ENCODE results near the gene KRTAP2-4. TPM values are rescaled to one million over a fixed set of nuclear protein-coding genes. Genes with fewer than 3 reads are reported as not detected.
"Not testable (repeated sequence)": the region's sequence is repeated elsewhere in the genome, so short reads cannot be mapped to it uniquely, and the experiment has no call there.

The KRTAP2-4 gene, protein sequence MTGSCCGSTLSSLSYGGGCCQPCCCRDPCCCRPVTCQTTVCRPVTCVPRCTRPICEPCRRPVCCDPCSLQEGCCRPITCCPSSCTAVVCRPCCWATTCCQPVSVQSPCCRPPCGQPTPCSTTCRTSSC
- not detected in 2 replicates for total RNA-seq (2014; rRNA removed; shearing (Covaris generic))

DNA sequence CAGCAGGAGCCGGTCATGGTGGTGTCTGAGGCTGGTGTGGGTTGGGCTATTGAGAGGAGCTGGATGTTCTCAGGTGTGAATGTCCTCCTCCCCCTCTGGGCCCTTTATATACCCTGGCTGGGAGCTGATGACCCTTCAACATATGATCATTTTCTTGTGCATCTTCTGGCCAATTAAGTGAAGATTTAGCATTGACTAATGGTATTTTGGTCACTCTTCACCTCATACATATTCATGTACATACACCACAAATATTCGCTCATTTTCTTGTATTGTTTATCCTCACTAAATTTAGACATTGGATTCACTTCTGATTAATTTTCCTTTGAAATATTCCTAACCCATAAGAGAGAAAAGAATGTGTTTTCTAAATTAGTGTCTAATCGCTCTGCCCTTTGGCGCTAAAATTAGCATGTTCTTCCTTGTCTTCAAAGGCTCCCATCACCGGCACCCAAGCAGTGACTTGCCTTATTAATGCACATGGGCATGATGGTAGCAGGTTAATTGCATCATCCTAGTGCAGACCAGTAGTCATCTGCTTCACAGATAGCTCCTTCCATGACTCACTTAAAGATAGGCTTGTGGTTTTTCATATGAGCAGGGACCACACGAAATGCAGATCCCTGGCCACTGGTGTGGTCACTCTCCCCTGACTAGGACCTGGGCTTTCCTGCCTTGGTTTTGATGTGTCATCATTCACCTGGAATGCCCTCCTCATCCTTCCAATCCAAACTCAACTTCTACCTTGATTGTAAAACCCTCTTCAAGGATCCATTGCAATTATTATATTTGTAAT lies at the start of gene KRTAP2-4:
Gene KRTAP2-4 (minus strand): TSS at position 51 of the 796 bp plus-strand sequence. CDS start 34 bp downstream, at position 17.
- Histone ChIP-seq H3K36me3 (replicated peaks; ENCODE audit: control insufficient read depth, insufficient read depth, low read length) (no peaks in the 10 kb centered on the region), H3K27me3 (ENCODE audit: control insufficient read depth, insufficient read depth, low read length) (no peaks in the 10 kb centered on the region), H3K4me3 (ENCODE audit: insufficient read depth, low read depth, low read length) (no peak within 1 kb of the TSS)
- no peak for DNase-seq

DNA sequence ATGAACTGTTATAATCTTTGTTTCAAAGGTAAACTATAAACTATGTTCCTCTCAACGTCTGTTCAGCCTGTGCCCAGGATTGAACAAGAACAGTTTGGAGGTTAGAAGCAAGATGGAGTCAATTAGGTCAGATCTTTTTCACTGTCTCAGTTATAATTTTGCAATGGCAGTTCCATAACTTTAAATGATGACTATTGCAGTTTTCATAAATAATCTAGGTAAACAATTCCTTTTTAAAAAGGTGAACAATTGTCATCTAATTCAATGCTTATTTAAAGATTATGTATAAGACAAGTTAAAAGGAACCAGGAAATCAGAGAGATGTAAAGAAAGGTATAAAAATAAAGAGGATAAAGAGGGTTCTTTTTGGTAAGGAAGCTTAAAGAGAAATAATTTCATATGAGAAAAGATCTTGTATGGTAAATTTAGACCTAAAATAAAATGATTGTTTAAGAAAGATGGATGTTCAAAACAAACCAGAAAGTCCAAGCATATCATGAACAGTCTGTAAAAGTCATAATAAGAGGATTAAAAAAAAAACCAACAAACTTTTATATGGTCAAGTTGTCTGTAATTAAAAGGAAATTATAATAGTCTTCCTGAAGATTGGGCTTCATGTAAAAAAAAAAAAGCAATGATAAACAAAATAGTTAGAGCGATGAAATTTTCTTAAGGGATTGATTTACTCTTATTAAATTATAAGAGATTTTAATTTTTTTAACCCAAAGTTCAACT lies 45.6 kb upstream of the KRTAP2-4 start:
- no peak for DNase-seq
- H3K36me3 ChIP-seq (replicated peaks; ENCODE audit: control insufficient read depth, insufficient read depth, low read length), result no peaks in the 10 kb centered on the region
- H3K27me3 ChIP-seq (ENCODE audit: control insufficient read depth, insufficient read depth, low read length), result no peaks in the 10 kb centered on the region
- no peak overlapping the region for H3K4me3 ChIP-seq (ENCODE audit: insufficient read depth, low read depth, low read length)

DNA sequence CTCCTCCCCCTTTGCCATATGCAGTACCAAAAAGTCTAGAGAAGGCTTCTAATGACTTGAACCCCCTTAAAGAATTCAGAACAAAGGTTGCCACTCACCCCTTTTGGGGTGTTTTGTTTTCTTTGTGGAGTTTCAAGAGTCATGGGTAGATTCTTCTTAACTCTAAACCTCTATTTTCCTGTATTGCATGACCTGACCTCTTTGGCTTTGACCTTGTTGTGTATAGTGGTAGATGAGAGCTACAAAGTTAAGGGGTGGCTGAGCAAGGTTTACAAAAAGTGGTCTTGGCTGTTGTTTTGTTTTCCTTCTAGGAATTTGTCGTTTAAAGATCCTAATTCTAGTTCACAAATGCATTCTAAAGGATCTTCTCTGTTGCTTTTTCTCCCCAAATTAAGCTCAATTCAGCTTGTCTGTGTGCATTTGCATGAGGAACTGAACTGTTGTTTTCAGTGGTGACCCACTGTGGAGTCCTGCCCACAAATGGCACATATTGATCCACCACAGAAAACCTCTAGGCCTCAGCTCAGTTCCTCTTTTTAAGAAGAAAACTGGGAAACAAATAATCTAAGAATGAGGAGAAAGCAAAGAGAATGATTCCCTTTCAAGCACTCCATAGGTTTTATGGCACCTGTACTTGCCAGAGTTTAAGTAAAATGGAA lies 43.2 kb upstream of the KRTAP2-4 start:
- not testable (repeated sequence) for DNase-seq; H3K4me3 ChIP-seq (ENCODE audit: insufficient read depth, low read depth, low read length); H3K36me3 ChIP-seq (replicated peaks; ENCODE audit: control insufficient read depth, insufficient read depth, low read length); H3K27me3 ChIP-seq (ENCODE audit: control insufficient read depth, insufficient read depth, low read length)

DNA sequence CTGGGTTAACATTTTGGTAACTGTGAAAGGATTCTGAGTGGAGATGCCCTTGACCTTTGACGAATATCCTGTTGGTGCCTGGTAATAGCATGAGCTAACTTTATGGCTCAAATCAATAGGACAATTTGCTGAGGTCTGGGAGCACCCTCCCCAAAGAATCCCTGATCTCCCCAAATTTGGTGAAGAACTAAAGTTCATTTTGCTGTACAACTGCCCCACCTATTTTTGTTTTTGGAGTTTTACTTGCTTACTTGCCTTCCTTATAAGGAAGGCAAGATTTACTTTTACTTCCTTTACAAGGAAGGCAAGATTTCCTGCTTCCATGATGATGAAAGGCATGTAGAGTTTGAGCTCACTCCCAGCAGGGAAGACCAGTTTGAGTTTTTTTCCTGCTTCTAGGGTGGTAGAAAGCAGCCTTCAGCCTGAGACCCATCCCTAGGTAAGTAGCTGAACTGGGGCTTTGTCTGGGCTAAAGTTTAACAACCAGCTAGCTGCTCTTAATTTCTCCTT lies 42.3 kb upstream of the KRTAP2-4 start:
- H3K4me3 ChIP-seq (ENCODE audit: insufficient read depth, low read depth, low read length), result no peak overlapping the region
- H3K27me3 ChIP-seq (ENCODE audit: control insufficient read depth, insufficient read depth, low read length), result no peaks in the 10 kb centered on the region
- no peak for DNase-seq
- no peaks in the 10 kb centered on the region for H3K36me3 ChIP-seq (replicated peaks; ENCODE audit: control insufficient read depth, insufficient read depth, low read length)

DNA sequence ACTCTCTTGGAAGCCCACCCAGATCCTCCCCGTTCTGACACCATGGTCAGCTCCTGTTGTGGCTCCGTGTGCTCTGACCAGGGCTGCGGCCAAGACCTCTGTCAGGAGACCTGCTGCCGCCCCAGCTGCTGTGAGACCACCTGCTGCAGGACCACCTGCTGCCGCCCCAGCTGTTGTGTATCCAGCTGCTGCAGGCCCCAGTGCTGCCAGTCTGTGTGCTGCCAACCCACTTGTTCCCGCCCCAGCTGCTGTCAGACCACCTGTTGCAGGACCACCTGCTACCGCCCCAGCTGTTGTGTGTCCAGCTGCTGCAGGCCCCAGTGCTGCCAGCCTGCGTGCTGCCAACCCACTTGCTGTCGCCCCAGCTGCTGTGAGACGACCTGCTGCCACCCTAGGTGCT lies 39.7 kb upstream of the KRTAP2-4 start, which contains the start of gene KRTAP4-9:
Gene KRTAP4-9 (plus strand): TSS at position 43 of the 400 bp plus-strand sequence. CDS start 0 bp downstream, at position 43.
- not testable (repeated sequence) for H3K4me3 ChIP-seq (ENCODE audit: insufficient read depth, low read depth, low read length); H3K27me3 ChIP-seq (ENCODE audit: control insufficient read depth, insufficient read depth, low read length); DNase-seq; H3K36me3 ChIP-seq (replicated peaks; ENCODE audit: control insufficient read depth, insufficient read depth, low read length)

DNA sequence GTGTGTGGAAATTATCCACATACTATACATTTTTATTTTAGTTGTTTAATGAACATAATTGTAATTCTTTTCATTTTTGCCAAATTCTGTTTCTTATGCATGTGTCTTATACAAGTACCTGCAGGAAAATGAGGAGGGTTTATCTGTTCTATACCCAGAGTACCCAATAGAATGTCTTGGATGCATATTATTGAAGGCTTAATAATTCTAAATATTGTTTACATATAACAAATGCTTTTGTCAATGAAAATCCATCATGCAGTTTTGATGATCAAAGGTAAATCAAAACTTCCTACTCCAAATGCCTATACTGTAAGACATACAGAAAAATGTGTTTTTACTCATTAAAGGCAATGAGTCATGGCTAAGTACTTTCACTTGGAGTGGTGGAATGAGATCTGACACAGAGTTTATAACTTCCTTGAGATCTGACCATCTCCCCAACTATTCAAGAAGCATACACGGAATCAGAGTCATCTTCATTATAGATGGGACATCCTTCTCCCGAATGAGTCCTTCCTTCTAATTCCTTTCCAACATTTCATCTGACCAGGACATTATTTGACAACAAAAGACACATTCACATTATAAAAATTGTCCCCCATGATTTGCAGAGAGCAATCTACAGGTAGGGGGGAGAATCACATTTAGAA lies 38.8 kb upstream of the KRTAP2-4 start:
- H3K36me3 ChIP-seq (replicated peaks; ENCODE audit: control insufficient read depth, insufficient read depth, low read length); H3K4me3 ChIP-seq (ENCODE audit: insufficient read depth, low read depth, low read length); DNase-seq; H3K27me3 ChIP-seq (ENCODE audit: control insufficient read depth, insufficient read depth, low read length): not testable (repeated sequence)

DNA sequence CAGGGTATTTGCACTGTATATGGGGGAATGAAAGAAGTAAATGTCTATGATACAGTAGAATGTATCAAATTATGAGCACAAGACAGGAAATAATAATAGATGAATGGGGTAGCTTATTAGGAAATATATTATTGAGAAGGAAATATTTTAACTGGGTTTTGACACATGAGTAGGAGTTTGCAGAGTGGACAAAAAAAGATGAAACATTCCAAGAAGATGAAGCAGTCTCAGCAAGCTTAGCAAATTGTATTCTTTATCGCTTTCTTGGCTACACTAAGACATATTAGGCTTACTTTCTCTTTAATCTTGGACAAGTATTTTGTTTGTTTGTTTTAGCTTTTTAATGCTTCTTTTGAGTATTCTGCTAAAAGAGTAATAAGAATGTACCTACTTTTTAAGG lies 38.2 kb upstream of the KRTAP2-4 start:
- Histone ChIP-seq H3K4me3 (ENCODE audit: insufficient read depth, low read depth, low read length) (no peak overlapping the region), H3K27me3 (ENCODE audit: control insufficient read depth, insufficient read depth, low read length) (no peaks in the 10 kb centered on the region), H3K36me3 (replicated peaks; ENCODE audit: control insufficient read depth, insufficient read depth, low read length) (no peaks in the 10 kb centered on the region)
- no peak for DNase-seq

DNA sequence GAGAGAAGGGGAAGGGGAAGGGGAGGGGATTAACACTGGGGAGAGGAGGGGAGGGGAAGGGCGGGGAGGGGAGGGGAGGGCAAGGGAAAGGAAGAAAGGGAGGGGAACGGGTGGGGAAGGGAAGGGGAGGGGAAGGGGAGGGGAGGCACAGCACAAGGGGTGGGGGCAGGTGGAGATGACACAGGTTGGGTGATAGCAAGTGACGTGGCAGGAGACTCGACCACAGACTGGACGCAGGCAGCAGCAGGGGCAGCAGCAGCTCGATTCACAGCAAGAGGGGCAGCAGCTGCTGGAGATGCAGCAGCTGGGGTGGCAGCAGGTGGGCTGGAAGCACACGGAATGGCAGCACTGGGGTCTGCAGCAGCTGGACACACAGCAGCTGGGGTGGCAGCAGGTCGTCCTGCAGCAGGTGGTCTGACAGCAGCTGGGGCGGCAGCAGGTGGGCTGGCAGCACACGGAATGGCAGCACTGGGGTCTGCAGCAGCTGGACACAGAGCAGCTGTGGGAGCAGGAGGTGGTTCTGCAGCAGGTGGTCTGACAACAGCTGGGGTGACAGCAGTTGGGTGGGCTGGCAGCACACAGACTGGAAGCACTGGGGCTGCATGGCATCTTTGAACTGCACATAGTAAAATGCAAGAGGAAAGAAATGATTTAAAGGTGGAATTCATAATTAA lies 36.0 kb upstream of the KRTAP2-4 start, which contains the start of gene KRTAP4-16:
Gene KRTAP4-16 (minus strand): TSS at position 624 of the 674 bp plus-strand sequence. CDS start 0 bp downstream, at position 624.
- DNase-seq, result peak; percentile 38
- Histone ChIP-seq H3K4me3 (ENCODE audit: insufficient read depth, low read depth, low read length) (no peak within 1 kb of the TSS), H3K36me3 (replicated peaks; ENCODE audit: control insufficient read depth, insufficient read depth, low read length) (no peaks in the 10 kb centered on the region), H3K27me3 (ENCODE audit: control insufficient read depth, insufficient read depth, low read length) (no peaks in the 10 kb centered on the region)

DNA sequence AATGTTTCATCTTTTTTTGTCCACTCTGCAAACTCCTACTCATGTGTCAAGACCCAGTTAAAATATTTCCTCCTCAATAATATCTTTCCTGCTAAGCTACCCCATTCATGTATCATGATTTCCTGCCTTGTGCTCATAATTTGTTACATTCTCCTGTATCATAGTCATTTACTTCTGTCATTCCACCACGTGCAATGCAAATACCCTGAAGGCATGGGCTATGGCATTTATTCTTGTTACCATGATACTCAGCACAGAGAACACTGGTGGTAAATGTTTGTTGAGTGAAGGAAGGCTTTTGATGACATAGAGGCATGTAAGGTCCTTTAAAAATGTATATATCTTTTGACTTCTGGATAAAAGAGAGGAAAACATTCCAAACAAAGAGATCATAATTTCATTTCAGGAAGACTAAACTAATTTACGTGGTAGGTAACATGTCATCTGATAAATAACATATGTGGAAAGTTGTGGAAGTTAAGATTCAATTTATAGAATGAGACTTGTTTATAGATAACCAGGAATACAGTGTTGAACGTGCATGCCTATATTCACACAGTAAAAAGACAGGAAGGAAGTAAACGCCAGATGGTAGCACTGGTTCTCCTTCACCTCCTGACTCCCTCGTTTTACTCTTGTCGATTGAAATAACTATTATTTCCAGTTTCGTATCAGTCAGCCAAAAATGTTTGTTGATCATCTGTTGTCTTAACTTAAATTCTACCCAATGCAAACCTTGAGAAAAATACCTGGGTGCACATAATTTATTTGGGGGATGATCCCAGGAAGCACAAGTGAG lies 34.2 kb upstream of the KRTAP2-4 start:
- H3K4me3 ChIP-seq (ENCODE audit: insufficient read depth, low read depth, low read length); DNase-seq; H3K27me3 ChIP-seq (ENCODE audit: control insufficient read depth, insufficient read depth, low read length); H3K36me3 ChIP-seq (replicated peaks; ENCODE audit: control insufficient read depth, insufficient read depth, low read length): not testable (repeated sequence)

DNA sequence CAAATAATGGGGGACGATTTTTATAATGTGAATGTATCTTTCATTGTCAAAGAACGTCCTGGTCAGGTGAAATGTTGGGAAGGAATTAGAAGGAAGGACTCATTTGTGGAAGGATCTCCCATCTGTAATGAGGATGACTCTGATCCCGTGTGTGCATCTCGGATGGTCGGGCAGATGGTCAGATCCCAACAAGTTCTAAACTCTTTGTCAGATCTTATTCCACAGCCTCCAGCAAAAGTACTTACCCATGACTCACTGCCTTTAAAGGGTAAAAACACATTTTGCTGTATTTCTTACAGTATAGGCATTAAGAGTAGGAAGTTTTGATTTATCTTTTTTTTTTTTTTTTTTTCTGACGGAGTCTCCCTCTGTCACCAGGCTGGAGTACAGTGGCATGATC lies 32.8 kb upstream of the KRTAP2-4 start:
- no peak overlapping the region for H3K4me3 ChIP-seq (ENCODE audit: insufficient read depth, low read depth, low read length)
- no peak for DNase-seq
- H3K36me3 ChIP-seq (replicated peaks; ENCODE audit: control insufficient read depth, insufficient read depth, low read length), result no peaks in the 10 kb centered on the region
- H3K27me3 ChIP-seq (ENCODE audit: control insufficient read depth, insufficient read depth, low read length), result no peaks in the 10 kb centered on the region

DNA sequence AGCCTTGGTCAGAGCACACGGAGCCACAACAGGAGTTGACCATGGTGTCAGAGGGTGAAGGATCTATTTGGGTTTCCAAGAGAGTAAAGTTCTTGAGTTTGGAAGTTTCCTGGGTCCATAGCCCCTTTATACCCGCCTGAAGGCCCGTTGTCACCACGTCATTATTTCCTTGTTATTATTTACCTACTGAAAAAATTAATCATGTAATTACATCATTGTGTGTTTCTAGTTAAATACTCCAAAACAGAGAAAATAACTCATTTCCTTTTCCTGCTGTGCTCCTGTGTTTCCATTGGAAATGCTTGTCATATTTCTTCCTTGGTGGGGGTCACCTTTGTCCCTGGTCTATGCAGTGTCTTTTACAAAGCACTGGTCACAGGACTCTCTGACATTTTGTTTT lies 32.4 kb upstream of the KRTAP2-4 start, which contains the start of gene KRTAP4-8:
Gene KRTAP4-8 (minus strand): TSS at position 101 of the 400 bp plus-strand sequence. CDS start 58 bp downstream, at position 43.
- H3K36me3 ChIP-seq (replicated peaks; ENCODE audit: control insufficient read depth, insufficient read depth, low read length), result no peaks in the 10 kb centered on the region
- no peak within 1 kb of the TSS for H3K4me3 ChIP-seq (ENCODE audit: insufficient read depth, low read depth, low read length)
- H3K27me3 ChIP-seq (ENCODE audit: control insufficient read depth, insufficient read depth, low read length), result no peaks in the 10 kb centered on the region
- DNase-seq, result no peak

DNA sequence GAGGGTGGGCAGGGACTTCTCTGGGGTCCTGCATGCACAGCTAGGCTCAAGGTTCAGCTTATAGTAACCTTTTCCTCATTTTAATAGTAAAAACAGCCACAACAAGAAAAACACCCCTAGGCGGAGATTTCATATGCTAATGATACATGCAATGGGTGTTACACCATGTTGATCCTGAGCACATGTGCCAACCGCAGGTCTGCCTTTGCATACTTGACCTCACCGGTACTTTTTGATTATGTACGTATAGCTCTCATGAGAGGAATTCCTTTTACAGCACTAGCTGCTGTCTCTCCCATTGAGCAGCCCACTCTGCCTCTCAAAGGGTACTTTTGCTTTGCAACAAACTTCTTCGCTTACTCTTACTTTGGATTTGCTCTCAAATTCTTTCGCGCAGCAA lies 30.4 kb upstream of the KRTAP2-4 start:
- Histone ChIP-seq H3K4me3 (ENCODE audit: insufficient read depth, low read depth, low read length) (no peak overlapping the region), H3K27me3 (ENCODE audit: control insufficient read depth, insufficient read depth, low read length) (no peaks in the 10 kb centered on the region), H3K36me3 (replicated peaks; ENCODE audit: control insufficient read depth, insufficient read depth, low read length) (no peaks in the 10 kb centered on the region)
- DNase-seq, result no peak

Data from H7 (cell line).